ENCODE data around the gene TMEM141.
A peak's percentile ranks its signal among the peaks of the same experiment; 100 is the strongest.
"Not testable (repeated sequence)": the region's sequence is repeated elsewhere in the genome, so short reads cannot be mapped to it uniquely, and the experiment has no call there.

TMEM141 gene

DNA sequence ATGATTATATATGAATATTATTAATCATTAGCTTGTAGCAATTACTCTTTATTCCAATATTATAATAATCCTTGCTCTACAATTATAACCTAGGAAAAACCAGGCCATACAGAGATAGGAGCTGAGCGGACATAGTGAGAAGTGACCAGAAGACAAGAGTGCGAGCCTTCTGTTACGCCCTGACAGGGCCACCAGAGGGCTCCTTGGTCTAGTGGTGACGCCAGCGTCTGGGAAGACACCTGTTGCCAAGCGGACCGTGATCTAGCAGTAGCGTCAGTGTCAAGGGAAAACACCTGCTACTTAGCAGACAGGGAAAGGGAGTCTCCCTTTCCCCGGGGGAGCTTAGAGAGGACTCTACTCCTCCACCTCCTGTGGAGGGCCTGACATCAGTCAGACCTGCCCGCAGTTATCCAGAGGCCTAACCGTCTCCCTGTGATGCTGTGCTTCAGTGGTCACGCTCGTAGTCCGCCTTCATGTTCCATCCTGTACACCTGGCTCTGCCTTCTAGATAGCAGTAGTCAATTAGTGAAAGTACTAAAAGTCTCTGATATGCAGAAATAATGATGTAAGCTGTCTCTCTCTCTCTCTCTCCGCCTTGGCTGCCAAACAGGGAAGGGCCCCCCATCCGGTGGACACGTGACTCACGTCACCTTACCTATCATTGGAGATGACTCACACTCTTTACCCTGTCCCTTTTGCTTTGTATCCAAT is 24.6 kb upstream of the TMEM141 start:
- not testable (repeated sequence) for H3K36me3 Mint-ChIP-seq (ENCODE audit: insufficient read depth); H3K4me1 Mint-ChIP-seq; DNase-seq (ENCODE audit: low spot score in 2 of 2); H3K9me3 Mint-ChIP-seq; H3K4me3 Mint-ChIP-seq; H3K27me3 Mint-ChIP-seq; ATAC-seq (replicated peaks; ENCODE audit: extremely low read depth, poor library complexity, severe bottlenecking)
- peak overlapping the region; percentile 3 for H3K27ac Mint-ChIP-seq (ENCODE audit: low read depth)

DNA sequence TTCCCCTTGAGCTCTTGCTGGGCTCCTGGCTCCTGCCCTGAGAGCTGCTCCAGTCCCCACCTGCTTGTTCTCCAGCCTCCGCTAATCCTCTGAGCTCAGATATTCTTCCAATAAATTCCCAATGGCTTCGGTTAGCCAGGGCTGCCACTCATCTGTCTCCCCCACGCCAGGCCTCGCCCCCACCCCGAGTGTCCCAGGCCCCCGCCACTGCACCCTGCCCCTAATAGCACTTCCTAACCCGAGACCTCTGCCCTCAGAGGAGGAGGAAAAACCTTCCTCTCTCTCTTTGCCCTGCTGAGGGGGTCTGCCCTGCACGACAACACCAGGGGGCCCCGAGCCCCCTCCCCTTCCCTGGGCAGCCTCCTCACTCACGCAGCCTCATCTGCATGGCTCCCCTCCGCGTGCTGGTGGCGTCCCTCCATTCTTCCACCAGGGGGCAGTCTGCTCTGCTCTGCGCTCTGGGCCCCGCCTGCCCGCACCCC is 21.4 kb upstream of the TMEM141 start:
- peaks cover 20% of the 10 kb centered on the region for H3K27me3 Mint-ChIP-seq
- H3K4me3 Mint-ChIP-seq = no peak overlapping the region
- H3K4me1 Mint-ChIP-seq = peaks cover 14% of the 10 kb centered on the region
- DNase-seq (ENCODE audit: low spot score in 2 of 2) (no peak), ATAC-seq (replicated peaks; ENCODE audit: extremely low read depth, poor library complexity, severe bottlenecking) (peak; percentile 58)
- no peak overlapping the region for H3K27ac Mint-ChIP-seq (ENCODE audit: low read depth)
- H3K36me3 Mint-ChIP-seq (ENCODE audit: insufficient read depth) = peaks cover 1% of the 10 kb centered on the region
- H3K9me3 Mint-ChIP-seq = no peaks in the 10 kb centered on the region

DNA sequence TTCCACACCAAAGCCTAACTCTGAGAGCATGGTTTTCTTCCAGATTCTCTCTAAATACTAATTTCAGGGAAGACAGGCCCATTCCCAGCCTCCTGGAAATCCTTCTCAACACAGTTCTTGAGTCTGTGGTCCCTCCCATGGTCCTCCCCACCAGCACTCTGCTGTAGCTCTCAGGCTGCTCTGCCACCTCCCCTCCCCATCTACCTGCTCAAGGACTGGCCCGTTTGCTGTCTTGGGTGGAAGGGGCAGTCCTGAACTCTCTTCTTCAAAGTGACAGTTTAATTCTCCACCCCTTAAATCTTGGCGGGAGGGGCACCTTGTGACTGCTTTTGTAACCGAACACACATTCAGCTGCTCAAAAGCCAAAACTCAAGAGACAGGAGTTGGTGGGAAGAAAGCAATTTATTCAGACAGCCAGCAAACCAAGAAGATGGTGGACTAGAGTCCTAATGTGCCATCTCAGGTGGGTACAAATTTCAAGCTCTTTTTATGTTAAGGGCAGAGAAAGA is 19.2 kb upstream of the TMEM141 start:
- H3K4me1 Mint-ChIP-seq = peaks cover 9% of the 10 kb centered on the region
- peaks cover 1% of the 10 kb centered on the region for H3K36me3 Mint-ChIP-seq (ENCODE audit: insufficient read depth)
- H3K27ac Mint-ChIP-seq (ENCODE audit: low read depth) = no peak overlapping the region
- H3K4me3 Mint-ChIP-seq = no peak overlapping the region
- H3K27me3 Mint-ChIP-seq = peaks cover 36% of the 10 kb centered on the region
- no peak for DNase-seq (ENCODE audit: low spot score in 2 of 2)
- no peaks in the 10 kb centered on the region for H3K9me3 Mint-ChIP-seq
- ATAC-seq (replicated peaks; ENCODE audit: extremely low read depth, poor library complexity, severe bottlenecking) = no peak

DNA sequence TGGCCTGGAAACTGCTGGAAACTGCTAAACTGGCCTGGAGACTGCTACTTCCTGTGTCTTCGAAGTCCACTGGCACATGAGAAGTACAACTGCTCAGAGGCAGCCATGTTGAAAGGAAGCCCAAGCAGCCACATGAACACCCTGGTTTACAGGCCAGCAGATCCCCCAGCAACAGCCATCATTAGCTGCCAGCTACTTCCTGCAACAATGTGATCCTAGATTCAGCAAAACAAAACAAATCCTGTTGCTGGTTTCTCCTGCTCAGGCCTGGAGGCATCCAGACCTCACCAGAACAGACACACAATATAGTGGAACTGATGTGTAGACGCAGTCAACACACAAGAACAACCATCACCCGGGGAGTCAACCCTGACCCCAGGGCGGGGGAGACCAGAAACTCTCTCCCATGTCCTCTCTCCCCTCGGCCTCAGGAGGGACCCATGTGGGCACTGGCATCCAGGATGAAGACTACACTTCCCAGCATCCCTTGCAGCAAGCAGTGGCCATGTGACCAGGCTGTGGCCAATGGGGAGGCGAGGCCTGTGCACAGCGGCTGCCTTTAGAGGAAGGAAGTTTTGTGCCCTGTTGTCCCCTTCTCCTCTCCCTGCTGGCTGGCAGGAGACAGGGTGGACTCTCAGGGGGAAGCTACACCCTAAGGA is 17.6 kb upstream of the TMEM141 start:
- H3K4me1 Mint-ChIP-seq = peaks cover 6% of the 10 kb centered on the region
- DNase-seq (ENCODE audit: low spot score in 2 of 2) (no peak), ATAC-seq (replicated peaks; ENCODE audit: extremely low read depth, poor library complexity, severe bottlenecking) (no peak)
- no peak overlapping the region for H3K4me3 Mint-ChIP-seq
- H3K27me3 Mint-ChIP-seq = peaks cover 43% of the 10 kb centered on the region
- no peak overlapping the region for H3K27ac Mint-ChIP-seq (ENCODE audit: low read depth)
- no peaks in the 10 kb centered on the region for H3K9me3 Mint-ChIP-seq
- H3K36me3 Mint-ChIP-seq (ENCODE audit: insufficient read depth) = peaks cover 1% of the 10 kb centered on the region

DNA sequence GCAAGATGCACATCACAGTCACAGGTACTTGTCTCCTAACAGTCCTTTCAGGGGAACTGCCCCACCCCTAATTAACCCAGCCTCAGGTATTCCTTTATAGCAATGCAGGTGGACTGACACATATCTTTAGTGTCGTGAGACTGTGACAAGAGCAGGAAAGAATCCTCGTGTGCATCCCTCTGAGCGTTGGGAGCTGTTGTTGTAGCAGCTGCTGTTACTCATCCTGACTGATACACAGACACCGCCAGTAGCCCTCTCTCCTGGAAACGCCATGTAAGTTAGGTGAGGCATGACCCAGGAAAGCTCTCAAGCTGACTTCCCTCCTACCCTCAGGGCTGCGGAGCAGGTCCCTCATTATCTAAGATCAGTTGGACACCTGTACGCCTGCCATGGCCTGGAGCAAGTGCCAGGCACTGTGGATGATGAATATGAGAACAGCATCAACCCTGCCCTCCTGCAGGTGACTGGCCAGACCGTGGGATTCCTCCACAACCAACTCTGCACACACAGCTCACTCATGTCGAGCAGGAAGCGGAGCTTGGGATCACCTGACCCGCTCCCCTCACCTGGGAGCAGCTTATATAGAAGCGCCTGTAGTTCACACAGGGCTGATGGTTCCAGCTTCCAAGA is 16.6 kb upstream of the TMEM141 start:
- H3K4me1 Mint-ChIP-seq = peaks cover 6% of the 10 kb centered on the region
- ATAC-seq (replicated peaks; ENCODE audit: extremely low read depth, poor library complexity, severe bottlenecking) (no peak), DNase-seq (ENCODE audit: low spot score in 2 of 2) (no peak)
- peaks cover 54% of the 10 kb centered on the region for H3K27me3 Mint-ChIP-seq
- H3K36me3 Mint-ChIP-seq (ENCODE audit: insufficient read depth) = peaks cover 1% of the 10 kb centered on the region
- H3K27ac Mint-ChIP-seq (ENCODE audit: low read depth) = no peak overlapping the region
- no peak overlapping the region for H3K4me3 Mint-ChIP-seq
- H3K9me3 Mint-ChIP-seq = no peaks in the 10 kb centered on the region

DNA sequence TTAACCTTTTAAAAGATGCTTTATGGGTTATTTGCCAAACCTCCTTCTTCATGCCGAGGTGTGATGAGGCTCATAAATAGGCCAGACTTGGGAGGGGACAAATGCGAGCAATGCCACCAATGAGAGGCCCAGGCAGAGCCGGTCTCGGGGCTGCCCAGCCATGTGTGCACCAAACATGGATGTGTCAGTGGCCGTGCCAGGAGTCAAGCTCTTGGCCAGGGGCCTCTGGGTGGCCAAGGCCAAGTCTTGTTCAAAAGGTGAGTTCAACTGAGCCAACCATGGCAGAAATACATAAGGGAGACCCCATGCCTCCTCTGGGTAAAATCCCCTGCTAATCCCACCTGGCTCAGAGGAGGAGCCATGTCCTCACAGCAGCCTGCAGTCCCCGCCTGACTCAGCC is 16.0 kb upstream of the TMEM141 start:
- no peak for ATAC-seq (replicated peaks; ENCODE audit: extremely low read depth, poor library complexity, severe bottlenecking)
- Mint-ChIP-seq H3K27ac (ENCODE audit: low read depth) (no peak overlapping the region), H3K9me3 (no peaks in the 10 kb centered on the region), H3K4me1 (peaks cover 6% of the 10 kb centered on the region), H3K27me3 (peaks cover 59% of the 10 kb centered on the region), H3K4me3 (no peak overlapping the region), H3K36me3 (ENCODE audit: insufficient read depth) (no peaks in the 10 kb centered on the region)
- DNase-seq (ENCODE audit: low spot score in 2 of 2) = no peak

DNA sequence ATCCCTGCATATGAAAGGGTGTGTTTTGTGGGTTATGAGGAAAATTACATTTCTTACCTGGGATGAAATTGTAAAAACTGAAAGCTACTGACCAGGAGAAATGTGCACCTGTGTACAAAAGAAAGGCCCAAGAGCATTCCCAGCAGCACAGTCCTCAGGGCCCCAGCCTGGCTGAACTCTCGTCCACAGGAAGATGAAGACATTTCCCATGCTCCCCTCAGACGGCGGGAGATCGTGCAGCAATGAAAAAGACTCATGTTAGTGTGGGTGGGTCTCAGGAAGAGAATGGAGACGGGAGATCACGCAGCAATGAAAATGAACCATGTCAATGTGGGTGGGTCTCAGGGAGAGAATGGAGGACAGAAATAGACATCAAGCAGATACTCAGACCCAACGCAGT is 14.2 kb upstream of the TMEM141 start:
- DNase-seq (ENCODE audit: low spot score in 2 of 2) (no peak), ATAC-seq (replicated peaks; ENCODE audit: extremely low read depth, poor library complexity, severe bottlenecking) (no peak)
- Mint-ChIP-seq H3K36me3 (ENCODE audit: insufficient read depth) (no peaks in the 10 kb centered on the region), H3K9me3 (no peaks in the 10 kb centered on the region), H3K4me1 (peaks cover 6% of the 10 kb centered on the region), H3K4me3 (no peak overlapping the region), H3K27me3 (peaks cover 59% of the 10 kb centered on the region), H3K27ac (ENCODE audit: low read depth) (no peak overlapping the region)

DNA sequence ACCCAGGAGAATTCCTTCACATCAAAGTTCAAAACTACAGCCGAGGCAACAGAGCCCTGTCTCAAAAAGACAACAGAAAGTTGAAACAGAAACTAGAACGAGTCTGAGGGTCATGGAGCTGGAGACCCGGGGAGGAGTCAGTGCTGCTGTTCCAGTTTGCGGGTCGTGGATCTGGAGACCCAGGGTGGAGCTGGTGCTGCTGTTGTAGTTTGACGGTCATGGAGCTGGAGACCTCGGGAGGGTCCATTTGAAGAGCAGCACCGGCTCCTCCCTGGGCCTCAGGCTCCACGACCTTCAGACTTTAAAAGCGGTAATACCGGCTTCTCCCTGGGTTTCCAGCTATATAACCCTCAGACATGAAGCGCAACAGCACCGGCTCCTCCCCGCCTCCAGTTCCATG is 13.8 kb upstream of the TMEM141 start:
- ATAC-seq (replicated peaks; ENCODE audit: extremely low read depth, poor library complexity, severe bottlenecking) = no peak
- H3K36me3 Mint-ChIP-seq (ENCODE audit: insufficient read depth) = no peaks in the 10 kb centered on the region
- H3K27me3 Mint-ChIP-seq = peaks cover 59% of the 10 kb centered on the region
- H3K4me1 Mint-ChIP-seq = peaks cover 6% of the 10 kb centered on the region
- no peaks in the 10 kb centered on the region for H3K9me3 Mint-ChIP-seq
- no peak for DNase-seq (ENCODE audit: low spot score in 2 of 2)
- no peak overlapping the region for H3K4me3 Mint-ChIP-seq
- H3K27ac Mint-ChIP-seq (ENCODE audit: low read depth) = no peak overlapping the region

DNA sequence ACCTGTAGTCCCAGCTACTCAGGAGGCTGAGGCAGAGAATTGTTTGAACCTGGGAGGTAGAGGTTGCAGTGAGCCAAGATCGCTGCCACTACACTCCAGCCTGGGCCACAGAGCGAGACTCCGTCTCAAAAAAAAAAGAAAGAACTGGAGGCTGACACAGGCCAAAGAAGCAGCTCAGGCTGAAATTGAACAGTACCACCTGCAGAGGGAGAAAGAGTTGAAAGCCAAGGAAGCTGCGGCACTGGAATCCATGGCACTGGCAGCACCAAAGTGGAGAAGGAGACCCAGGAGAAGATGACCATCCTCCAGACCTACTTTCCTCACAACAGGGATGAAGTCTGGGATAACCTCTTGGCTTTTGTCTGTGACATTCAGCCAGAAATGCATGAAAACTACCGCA is 11.3 kb upstream of the TMEM141 start:
- no peak for DNase-seq (ENCODE audit: low spot score in 2 of 2)
- Mint-ChIP-seq H3K27ac (ENCODE audit: low read depth) (no peak overlapping the region), H3K27me3 (peaks cover 47% of the 10 kb centered on the region), H3K9me3 (no peaks in the 10 kb centered on the region), H3K4me3 (no peak overlapping the region), H3K36me3 (ENCODE audit: insufficient read depth) (peaks cover 2% of the 10 kb centered on the region), H3K4me1 (peaks cover 3% of the 10 kb centered on the region)
- ATAC-seq (replicated peaks; ENCODE audit: extremely low read depth, poor library complexity, severe bottlenecking) = no peak

DNA sequence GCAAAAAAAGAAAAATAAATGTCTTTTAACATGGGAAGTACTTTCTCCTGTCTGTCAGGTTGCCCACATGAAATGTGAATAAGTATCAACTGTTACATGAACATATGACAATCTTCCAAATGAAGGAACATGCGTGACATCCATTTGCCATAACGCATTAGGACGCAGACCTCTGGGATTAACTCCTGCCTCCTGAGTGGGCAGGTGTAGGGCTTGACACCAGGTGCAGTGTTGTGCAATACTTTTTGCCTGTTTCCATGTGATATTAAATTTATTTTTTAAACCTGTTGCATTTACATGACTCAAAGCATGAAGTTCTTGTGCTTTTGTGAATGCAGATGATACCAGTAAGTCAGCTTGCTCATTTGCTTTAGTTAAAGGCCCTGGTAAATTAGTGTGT is 8.7 kb upstream of the TMEM141 start:
- DNase-seq (ENCODE audit: low spot score in 2 of 2) (no peak), ATAC-seq (replicated peaks; ENCODE audit: extremely low read depth, poor library complexity, severe bottlenecking) (no peak)
- Mint-ChIP-seq H3K27me3 (peaks cover 27% of the 10 kb centered on the region), H3K4me1 (peaks cover 8% of the 10 kb centered on the region), H3K27ac (ENCODE audit: low read depth) (no peak overlapping the region), H3K36me3 (ENCODE audit: insufficient read depth) (peaks cover 2% of the 10 kb centered on the region), H3K9me3 (no peaks in the 10 kb centered on the region), H3K4me3 (no peak overlapping the region)

DNA sequence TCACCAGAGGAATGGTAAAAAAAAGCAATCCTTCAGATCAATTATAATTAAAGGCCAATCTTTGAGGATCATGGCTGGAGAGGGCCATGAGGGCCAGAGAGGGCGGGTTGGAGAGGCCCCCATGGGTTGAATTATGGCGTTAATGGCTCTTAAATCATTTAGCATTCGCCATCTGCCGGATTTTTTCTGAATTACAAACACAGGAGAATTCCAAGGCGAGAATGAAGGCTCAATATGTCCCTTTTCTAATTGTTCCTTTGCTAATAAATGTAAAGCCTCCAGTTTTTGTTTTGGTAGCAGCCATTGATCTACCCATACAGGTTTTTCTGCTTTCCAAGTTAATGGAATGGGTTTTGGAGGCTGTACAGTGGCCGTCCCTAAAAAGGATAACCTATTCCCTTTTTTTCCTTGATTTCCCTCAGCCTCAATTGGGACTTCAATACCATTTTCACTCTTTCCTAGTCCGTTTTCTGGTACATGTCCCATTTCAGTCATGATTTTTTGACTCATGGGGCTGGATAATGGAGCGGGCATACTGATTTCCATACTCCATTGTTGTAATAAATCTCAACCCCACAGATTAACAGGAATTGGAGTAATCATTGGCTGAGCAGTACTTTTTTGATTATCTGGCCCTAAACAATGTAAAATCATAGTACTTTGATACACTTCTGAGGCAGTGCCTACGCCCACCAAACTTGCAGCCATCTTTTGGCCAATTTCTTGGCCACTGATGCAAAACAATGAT is 6.7 kb upstream of the TMEM141 start:
- no peak for DNase-seq (ENCODE audit: low spot score in 2 of 2)
- Mint-ChIP-seq H3K4me1 (peaks cover 15% of the 10 kb centered on the region), H3K4me3 (no peak overlapping the region), H3K27ac (ENCODE audit: low read depth) (no peak overlapping the region), H3K27me3 (peaks cover 7% of the 10 kb centered on the region), H3K9me3 (no peaks in the 10 kb centered on the region), H3K36me3 (ENCODE audit: insufficient read depth) (peaks cover 5% of the 10 kb centered on the region)
- no peak for ATAC-seq (replicated peaks; ENCODE audit: extremely low read depth, poor library complexity, severe bottlenecking)

DNA sequence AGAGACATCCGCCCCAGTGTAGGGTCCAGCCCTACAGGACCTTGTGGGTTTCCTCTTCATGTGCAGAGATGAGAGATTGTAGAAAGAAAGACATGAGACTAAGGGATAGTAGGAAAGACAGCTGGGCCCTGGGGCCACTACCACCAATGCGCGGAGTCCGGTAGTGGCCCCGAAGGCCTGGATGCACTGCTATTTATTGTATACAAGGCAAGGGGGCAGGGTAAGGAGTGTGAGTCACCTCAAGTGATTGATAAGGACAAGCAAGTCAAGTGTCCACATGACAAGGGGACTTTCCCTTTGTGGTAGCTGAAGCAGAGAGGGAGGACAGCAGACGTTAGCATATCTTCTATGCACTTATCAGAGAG is 6.2 kb upstream of the TMEM141 start:
- Mint-ChIP-seq H3K9me3 (no peaks in the 10 kb centered on the region), H3K27ac (ENCODE audit: low read depth) (no peak overlapping the region), H3K27me3 (peaks cover 1% of the 10 kb centered on the region), H3K36me3 (ENCODE audit: insufficient read depth) (peaks cover 5% of the 10 kb centered on the region), H3K4me3 (no peak overlapping the region), H3K4me1 (peaks cover 15% of the 10 kb centered on the region)
- peak; percentile 32 for ATAC-seq (replicated peaks; ENCODE audit: extremely low read depth, poor library complexity, severe bottlenecking)
- DNase-seq (ENCODE audit: low spot score in 2 of 2) = no peak

Data from central memory CD8-positive, alpha-beta T cell (primary cell).